Smooth muscle cell (in vitro differentiated cells): ENCODE data around the gene MINDY4B. TPM values are rescaled to one million over a fixed set of nuclear protein-coding genes. Genes with fewer than 3 reads are reported as not detected.

ENCODE experiments used
- DNase-seq: peaks from one replicate; lab custom pipeline; 2025; ENCODE audit not compliant: unreplicated experiment; lab: John Stamatoyannopoulos, UW
- H2AFZ ChIP-seq: fragments of 200-600 bp; sonication (generic); 2 replicates; pipeline ENCODE4 v1.6.0; 2016; ENCODE audit warnings: antibody characterized with exemption, low read depth, mild to moderate bottlenecking
- H3F3A ChIP-seq: fragments of 200-600 bp; sonication (generic); 2 replicates; pipeline ENCODE4 v1.6.0; 2017; ENCODE audit warnings: antibody characterized with exemption, low read depth
- H3K27ac ChIP-seq: fragments of 200-600 bp; sonication (generic); 2 replicates; pipeline ENCODE4 v1.5.1; 2016; ENCODE audit warnings: low read depth, mild to moderate bottlenecking
- H3K27me3 ChIP-seq: fragments of 200-600 bp; sonication (generic); 2 replicates; pipeline ENCODE4 v1.6.1; 2016; ENCODE audit warnings: low read depth, mild to moderate bottlenecking
- H3K36me3 ChIP-seq: fragments of 200-600 bp; sonication (generic); 2 replicates; pipeline ENCODE4 v1.5.1; 2016; ENCODE audit warnings: low read depth
- H3K4me1 ChIP-seq: fragments of 200-600 bp; sonication (generic); 2 replicates; pipeline ENCODE4 v1.5.1; 2016; ENCODE audit warnings: low read depth
- H3K4me2 ChIP-seq: fragments of 200-600 bp; sonication (generic); 2 replicates; pipeline ENCODE4 v1.6.0; 2016; ENCODE audit warnings: mild to moderate bottlenecking
- H3K4me3 ChIP-seq: fragments of 200-600 bp; sonication (generic); 2 replicates; pipeline ENCODE4 v1.5.1; 2016; ENCODE audit warnings: mild to moderate bottlenecking
- H3K79me2 ChIP-seq: fragments of 200-600 bp; sonication (generic); 2 replicates; pipeline ENCODE4 v1.6.0; 2016; ENCODE audit warnings: low read depth, mild to moderate bottlenecking
- H3K9ac ChIP-seq: fragments of 200-600 bp; sonication (generic); 2 replicates; pipeline ENCODE4 v1.6.0; 2016; ENCODE audit warnings: low read depth
- H3K9me3 ChIP-seq: fragments of 200-600 bp; sonication (generic); replicated peaks from 2 replicates; pipeline ENCODE4 v1.5.1; 2016; ENCODE audit warnings: low read depth
- H4K20me1 ChIP-seq: fragments of 200-600 bp; sonication (generic); 2 replicates; pipeline ENCODE4 v1.6.0; 2016; ENCODE audit warnings: low read depth
- WGBS: methylation state at CpG from one replicate; pipeline ENCODE4 v1.1.7; 2016; ENCODE audit warnings: low lambda C conversion rate; 5-methylcytosine and 5-hydroxymethylcytosine counted together
- polyA plus RNA-seq: library from polyadenylated mRNA; unstranded; fragments of >200 nt; fragmentation: Nextera tagmentation; extraction: Ambion mirVana; gene quantifications from 2 replicates; pipeline ENCODE4 v1.2.1, GENCODE V29; 2016
- total RNA-seq: library from RNA; depleted of rRNA; stranded (reverse); fragments of >200 nt; gene quantifications from 2 replicates; pipeline ENCODE4 v1.2.3, GENCODE V29; 2014
- TF ChIP-seq, protein P1 (sequence below): fragments of 200-600 bp; sonication (generic); IDR thresholded peaks from 2 replicates; pipeline ENCODE4 v1.5.1; 2017; ENCODE audit warnings: borderline replicate concordance, mild to moderate bottlenecking, antibody characterized with exemption; ENCODE audit not compliant: insufficient read depth, poor library complexity, severe bottlenecking

The MINDY4B gene
- total and polyA plus RNA-seq, 2 experiments from 2014 or later: not detected

DNA sequence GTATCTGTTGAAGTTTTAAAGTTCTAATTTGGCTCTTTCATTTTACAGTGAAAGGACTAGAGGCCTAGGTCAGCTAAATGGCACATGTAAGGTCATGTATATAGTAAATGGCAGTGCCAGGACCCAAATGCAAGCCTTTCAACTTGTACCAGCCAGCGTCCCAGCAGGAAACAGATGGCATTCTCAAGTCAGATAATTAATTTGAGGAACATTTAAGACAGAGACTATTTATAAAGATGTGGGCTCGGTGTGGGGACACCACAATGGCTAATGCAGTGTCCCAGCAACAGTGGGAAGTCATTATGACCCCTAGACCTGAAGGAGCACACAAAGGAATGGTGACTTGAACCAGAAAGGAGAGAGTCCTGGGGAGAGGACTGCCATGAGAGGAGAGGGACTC is 6.1 kb downstream of the MINDY4B start:
- no peak for DNase-seq
- H3K79me2 ChIP-seq: no peaks in the 10 kb centered on the region
- H3K9me3 ChIP-seq: no peaks in the 10 kb centered on the region
- H3K9ac ChIP-seq: no peak overlapping the region
- H3K27me3 ChIP-seq: peaks cover 17% of the 10 kb centered on the region
- H3K27ac ChIP-seq: no peak overlapping the region
- H3K4me3 ChIP-seq: no peak overlapping the region
- 92% methylated on average over 2 of the region's 2 CpGs for WGBS
- H3F3A ChIP-seq: no peaks in the 10 kb centered on the region
- no peaks in the 10 kb centered on the region for H3K36me3 ChIP-seq
- no peak overlapping the region for H2AFZ ChIP-seq
- H3K4me1 ChIP-seq: no peaks in the 10 kb centered on the region
- TF ChIP-seq, protein P1, sequence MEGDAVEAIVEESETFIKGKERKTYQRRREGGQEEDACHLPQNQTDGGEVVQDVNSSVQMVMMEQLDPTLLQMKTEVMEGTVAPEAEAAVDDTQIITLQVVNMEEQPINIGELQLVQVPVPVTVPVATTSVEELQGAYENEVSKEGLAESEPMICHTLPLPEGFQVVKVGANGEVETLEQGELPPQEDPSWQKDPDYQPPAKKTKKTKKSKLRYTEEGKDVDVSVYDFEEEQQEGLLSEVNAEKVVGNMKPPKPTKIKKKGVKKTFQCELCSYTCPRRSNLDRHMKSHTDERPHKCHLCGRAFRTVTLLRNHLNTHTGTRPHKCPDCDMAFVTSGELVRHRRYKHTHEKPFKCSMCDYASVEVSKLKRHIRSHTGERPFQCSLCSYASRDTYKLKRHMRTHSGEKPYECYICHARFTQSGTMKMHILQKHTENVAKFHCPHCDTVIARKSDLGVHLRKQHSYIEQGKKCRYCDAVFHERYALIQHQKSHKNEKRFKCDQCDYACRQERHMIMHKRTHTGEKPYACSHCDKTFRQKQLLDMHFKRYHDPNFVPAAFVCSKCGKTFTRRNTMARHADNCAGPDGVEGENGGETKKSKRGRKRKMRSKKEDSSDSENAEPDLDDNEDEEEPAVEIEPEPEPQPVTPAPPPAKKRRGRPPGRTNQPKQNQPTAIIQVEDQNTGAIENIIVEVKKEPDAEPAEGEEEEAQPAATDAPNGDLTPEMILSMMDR: no peak
- no peaks in the 10 kb centered on the region for H4K20me1 ChIP-seq
- no peak overlapping the region for H3K4me2 ChIP-seq

DNA sequence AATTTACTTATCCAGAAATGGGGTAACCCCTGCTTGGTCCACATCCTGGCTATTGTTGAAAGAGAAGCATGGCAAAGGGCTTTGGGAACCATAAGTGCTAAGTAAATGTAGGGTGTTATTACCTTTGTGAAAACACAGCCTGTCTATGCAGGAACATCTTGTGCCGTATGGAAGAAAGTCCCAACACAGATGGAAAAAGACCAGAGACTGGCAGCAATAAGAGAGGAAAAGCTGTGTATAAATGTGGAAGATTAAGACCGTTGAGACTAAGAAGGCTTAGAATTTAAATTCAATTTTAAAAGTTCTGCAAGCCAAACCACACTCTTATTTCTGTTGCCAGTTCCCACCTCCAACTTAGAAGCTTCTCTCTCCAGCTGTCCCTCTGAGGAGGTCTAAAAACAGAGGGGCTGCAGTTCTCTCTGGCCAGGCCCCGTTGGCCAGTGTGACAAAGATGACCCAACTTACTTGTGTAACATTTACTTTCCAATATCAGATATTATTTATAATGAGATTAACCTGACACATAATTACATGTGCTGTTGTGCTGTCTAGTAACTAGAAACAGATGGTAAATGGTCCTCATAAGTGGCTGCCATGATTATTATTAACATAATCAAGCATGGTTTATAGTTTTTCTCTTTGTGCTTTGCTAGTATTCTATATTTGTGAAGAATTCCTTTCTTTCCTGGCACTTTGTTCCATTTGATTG is 7.0 kb downstream of the MINDY4B start:
- no peaks in the 10 kb centered on the region for H3K36me3 ChIP-seq
- 91% methylated on average over 3 of the region's 3 CpGs for WGBS

DNA sequence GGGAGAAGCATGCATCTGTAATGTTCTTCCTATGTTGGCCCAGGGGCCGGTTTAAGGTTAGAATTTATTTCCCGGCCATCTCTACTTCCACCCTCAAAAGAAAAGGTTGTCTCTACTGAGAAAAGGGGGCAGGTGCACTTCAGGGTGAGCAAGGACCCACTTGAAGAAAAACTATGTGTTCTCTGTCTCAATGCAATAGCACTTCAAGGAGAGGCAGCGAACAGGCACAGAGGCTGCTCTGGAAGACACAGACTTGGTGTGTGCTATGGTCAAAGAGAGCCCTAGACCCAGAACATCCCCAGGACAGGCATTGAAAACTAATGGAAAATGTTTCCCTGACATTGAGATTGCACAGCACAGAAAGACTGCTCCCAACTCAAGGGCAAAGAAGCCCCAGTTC is 7.6 kb downstream of the MINDY4B start:
- Histone ChIP-seq H3K4me1 (no peaks in the 10 kb centered on the region), H3K27me3 (peaks cover 7% of the 10 kb centered on the region), H3K9me3 (no peaks in the 10 kb centered on the region), H3K27ac (no peak overlapping the region), H3K79me2 (no peaks in the 10 kb centered on the region), H3K9ac (no peak overlapping the region), H3K4me2 (no peak overlapping the region), H3K36me3 (no peaks in the 10 kb centered on the region), H3K4me3 (no peak overlapping the region), H2AFZ (no peak overlapping the region), H4K20me1 (no peaks in the 10 kb centered on the region), H3F3A (no peaks in the 10 kb centered on the region)
- 94% methylated on average over 3 of the region's 3 CpGs for WGBS
- TF ChIP-seq, protein P1: no peak
- no peak for DNase-seq

More for the DNA sequence above, 7.0 kb downstream of the MINDY4B start:
- TF ChIP-seq, protein P1: no peak
- peaks cover 8% of the 10 kb centered on the region for H3K27me3 ChIP-seq
- no peak overlapping the region for H3K27ac ChIP-seq
- no peaks in the 10 kb centered on the region for H3K4me1 ChIP-seq
- H3K9me3 ChIP-seq: no peaks in the 10 kb centered on the region
- no peak for DNase-seq
- no peak overlapping the region for H3K4me2 ChIP-seq
- no peaks in the 10 kb centered on the region for H3F3A ChIP-seq
- H3K4me3 ChIP-seq: no peak overlapping the region
- H3K9ac ChIP-seq: no peak overlapping the region
- H4K20me1 ChIP-seq: no peaks in the 10 kb centered on the region
- no peaks in the 10 kb centered on the region for H3K79me2 ChIP-seq
- H2AFZ ChIP-seq: no peak overlapping the region

DNA sequence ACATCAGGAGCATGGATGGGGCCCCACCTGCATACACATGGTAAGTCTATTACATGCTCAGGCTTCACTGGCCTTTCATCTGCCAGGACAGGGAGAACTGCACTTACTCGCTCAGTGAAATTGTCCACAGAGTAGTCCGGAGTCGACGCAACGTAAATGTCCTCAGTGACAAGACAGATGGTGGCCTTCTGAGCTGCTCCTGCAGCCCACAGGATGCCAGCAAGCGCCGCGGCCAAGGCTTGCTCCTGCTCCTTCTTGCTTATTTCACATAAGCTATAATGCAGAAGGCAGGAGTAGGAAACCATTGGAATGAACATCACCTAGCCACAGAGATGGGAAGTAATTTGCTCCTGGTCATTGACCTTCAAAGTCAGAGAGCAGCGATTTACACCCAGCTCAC is 14.4 kb downstream of the MINDY4B start:
- Histone ChIP-seq H3K27me3 (peaks cover 7% of the 10 kb centered on the region), H3K9me3 (no peaks in the 10 kb centered on the region), H2AFZ (no peak overlapping the region), H3K9ac (no peak overlapping the region), H3K36me3 (no peaks in the 10 kb centered on the region), H3K4me3 (no peak overlapping the region), H3F3A (no peaks in the 10 kb centered on the region), H3K4me1 (no peaks in the 10 kb centered on the region), H4K20me1 (no peaks in the 10 kb centered on the region), H3K27ac (no peak overlapping the region), H3K79me2 (no peaks in the 10 kb centered on the region), H3K4me2 (no peak overlapping the region)
- TF ChIP-seq, protein P1: no peak
- no peak for DNase-seq
- WGBS: 94% methylated on average over 9 of the region's 9 CpGs
